Muscle layer of duodenum (tissue), 2 donors: ENCODE data around the gene KIF26A.
"Not testable (repeated sequence)": the region's sequence is repeated elsewhere in the genome, so short reads cannot be mapped to it uniquely, and the experiment has no call there.

Experiments
- H3K27ac ChIP-seq: one replicate; pipeline ENCODE4 v1.7.0; 2013; ENCODE audit warnings: mild to moderate bottlenecking, low read length
- H3K27me3 ChIP-seq: one replicate; pipeline ENCODE4 v1.7.0; 2013; ENCODE audit warnings: low read depth, mild to moderate bottlenecking, control low read depth, low read length
- H3K36me3 ChIP-seq, 2 donors: one replicate each; pipeline ENCODE4 v1.7.0; 2013; ENCODE audit warnings: low read length in 2 of 2, control low read depth in 1 of 2, mild to moderate bottlenecking in 1 of 2; ENCODE audit not compliant: insufficient read depth in 2 of 2, control insufficient read depth in 1 of 2
- H3K4me1 ChIP-seq, 2 donors: one replicate each; pipeline ENCODE4 v1.7.0; 2013; ENCODE audit warnings: low read length in 2 of 2, mild to moderate bottlenecking in 2 of 2, control low read depth in 1 of 2, moderate library complexity in 1 of 2; ENCODE audit not compliant: insufficient read depth in 2 of 2, control insufficient read depth in 1 of 2
- H3K4me3 ChIP-seq, 2 donors: one replicate each; pipeline ENCODE4 v1.7.0; 2013; ENCODE audit warnings: low read length in 2 of 2, low read depth in 1 of 2, mild to moderate bottlenecking in 1 of 2
- H3K9me3 ChIP-seq, 2 donors: one replicate each; pipeline ENCODE4 v1.7.0; 2013; ENCODE audit warnings: low read length in 2 of 2, control low read depth in 1 of 2, mild to moderate bottlenecking in 1 of 2; ENCODE audit not compliant: control insufficient read depth in 1 of 2
- donor health status: healthy.

KIF26A gene

DNA sequence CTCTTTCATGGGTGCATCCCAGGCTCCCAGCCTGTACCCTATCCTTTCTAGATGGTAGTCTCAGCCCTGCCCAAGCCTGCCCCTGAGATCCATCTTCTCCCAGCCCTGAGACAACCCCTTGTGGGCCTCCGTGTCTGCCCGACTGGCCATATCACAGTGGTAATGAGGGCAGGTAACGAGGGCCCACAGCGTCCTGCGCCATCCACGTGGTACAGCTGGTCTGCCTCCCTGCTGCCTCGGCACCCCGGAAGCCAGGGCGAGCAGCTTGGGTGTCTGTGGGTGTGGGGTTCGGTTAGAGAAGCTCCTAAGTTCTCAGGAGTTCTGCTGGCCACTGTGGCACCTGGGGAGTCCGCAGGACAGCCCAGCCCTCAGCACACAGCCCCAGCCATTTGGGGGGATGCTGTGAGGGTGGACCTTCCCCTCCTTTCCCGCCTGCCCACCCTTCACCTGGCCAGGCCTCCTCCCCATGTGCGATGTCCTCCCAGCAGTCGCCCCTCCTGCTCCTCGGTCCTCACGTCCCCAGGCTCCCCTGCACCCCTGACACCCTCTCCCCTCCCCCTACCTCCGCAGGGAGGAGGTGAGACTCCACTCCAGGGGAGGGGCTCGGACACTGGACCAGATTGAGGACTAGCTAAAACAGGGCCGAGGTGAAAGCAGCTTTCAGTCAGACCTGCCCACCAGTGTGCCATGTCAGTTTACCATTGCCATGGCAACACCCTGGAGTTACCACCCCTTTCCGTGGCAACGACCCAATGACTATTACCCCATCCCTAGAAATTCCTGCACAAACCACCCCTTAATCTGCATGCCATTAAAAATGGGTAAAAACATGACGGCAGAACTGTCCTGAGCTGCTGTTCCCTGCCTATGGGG, 69.0 kb downstream of the KIF26A start:
- H3K27ac ChIP-seq: no peak overlapping the region
- H3K4me3 ChIP-seq: no peak overlapping the region
- no peaks in the 10 kb centered on the region for H3K4me1 ChIP-seq
- H3K27me3 ChIP-seq: no peaks in the 10 kb centered on the region
- no peaks in the 10 kb centered on the region for H3K36me3 ChIP-seq
- H3K9me3 ChIP-seq: no peaks in the 10 kb centered on the region

DNA sequence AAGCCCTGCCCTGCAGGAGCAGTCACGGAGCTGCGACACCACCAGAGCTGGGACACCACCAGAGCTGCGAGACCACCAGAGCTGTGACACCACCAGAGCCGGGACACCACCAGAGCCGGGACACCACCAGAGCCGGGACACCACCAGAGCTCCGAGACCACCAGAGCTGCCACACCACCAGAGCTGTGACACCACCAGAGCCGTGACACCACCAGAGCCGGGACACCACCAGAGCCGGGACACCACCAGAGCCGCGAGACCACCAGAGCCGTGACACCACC, 69.6 kb downstream of the KIF26A start:
- H3K9me3 ChIP-seq, H3K4me1 ChIP-seq, H3K36me3 ChIP-seq, H3K4me3 ChIP-seq, H3K27ac ChIP-seq, H3K27me3 ChIP-seq: not testable (repeated sequence)

DNA sequence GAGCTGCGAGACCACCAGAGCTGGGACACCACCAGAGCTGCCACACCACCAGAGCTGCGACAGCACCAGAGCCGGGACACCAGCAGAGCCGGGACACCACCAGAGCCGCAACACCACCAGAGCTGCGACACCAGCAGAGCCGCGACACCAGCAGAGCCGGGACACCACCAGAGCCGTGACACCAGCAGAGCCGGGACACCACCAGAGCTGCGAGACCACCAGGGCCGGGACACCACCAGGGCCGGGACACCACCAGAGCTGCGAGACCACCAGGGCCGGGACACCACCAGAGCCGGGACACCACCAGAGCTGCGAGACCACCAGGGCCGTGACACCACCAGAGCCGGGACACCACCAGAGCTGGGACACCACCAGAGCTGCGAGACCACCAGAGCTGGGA, 69.9 kb downstream of the KIF26A start:
- H3K27ac ChIP-seq, H3K36me3 ChIP-seq, H3K27me3 ChIP-seq, H3K9me3 ChIP-seq, H3K4me1 ChIP-seq, H3K4me3 ChIP-seq: not testable (repeated sequence)

DNA sequence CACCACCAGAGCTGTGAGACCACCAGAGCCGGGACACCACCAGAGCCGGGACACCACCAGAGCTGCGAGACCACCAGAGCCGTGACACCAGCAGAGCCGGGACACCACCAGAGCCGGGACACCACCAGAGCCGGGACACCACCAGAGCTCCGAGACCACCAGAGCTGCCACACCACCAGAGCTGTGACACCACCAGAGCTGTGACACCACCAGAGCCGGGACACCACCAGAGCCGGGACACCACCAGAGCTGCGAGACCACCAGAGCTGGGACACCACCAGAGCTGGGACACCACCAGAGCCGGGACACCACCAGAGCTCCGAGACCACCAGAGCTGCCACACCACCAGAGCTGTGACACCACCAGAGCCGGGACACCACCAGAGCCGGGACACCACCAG, 70.7 kb downstream of the KIF26A start:
- not testable (repeated sequence) for H3K4me1 ChIP-seq, H3K9me3 ChIP-seq, H3K36me3 ChIP-seq, H3K4me3 ChIP-seq, H3K27ac ChIP-seq, H3K27me3 ChIP-seq

DNA sequence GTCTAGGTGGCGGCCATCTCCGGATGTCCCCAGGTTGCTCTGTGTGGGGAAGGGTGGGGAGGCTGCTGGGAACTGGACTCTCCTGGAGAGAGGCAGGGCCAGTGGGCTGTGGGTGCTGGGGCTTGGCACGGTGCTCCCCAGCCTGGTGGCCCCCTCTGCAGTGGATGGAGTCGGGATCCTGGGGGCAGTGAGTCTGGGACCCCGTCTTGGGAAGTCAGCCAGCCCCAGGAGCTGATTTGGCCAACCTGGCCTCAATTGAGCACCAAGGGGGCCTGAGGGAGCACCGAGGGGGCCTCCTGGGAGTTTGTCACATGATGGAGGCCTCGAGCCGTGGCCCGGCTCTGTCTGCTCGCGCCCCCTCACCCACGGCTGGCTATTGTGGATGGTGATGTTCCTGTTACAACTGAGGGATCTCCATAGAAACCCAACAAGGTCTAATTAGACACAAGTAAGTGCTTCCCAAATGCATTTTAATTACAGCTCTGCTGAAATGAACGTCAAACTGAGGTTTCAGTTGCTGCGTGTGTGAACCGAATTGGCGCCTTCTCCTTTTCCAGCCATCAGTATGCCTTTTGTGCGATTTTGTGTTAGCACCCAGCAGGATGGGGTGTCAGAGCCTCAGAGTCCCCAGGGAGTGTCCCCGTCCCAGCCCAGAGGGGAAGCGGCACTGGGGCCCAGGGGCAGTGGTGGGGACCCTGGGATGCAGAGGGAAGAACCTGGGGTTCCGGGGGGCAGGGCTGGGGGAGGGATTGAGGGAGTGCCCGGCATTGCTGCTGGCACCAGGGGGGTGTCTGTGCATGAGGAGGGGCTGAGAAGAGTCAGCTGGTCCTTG, 71.8 kb downstream of the KIF26A start:
- Histone ChIP-seq H3K27ac (no peak overlapping the region), H3K36me3 (no peaks in the 10 kb centered on the region), H3K4me1 (no peaks in the 10 kb centered on the region), H3K9me3 (no peaks in the 10 kb centered on the region), H3K27me3 (no peaks in the 10 kb centered on the region), H3K4me3 (no peak overlapping the region)

DNA sequence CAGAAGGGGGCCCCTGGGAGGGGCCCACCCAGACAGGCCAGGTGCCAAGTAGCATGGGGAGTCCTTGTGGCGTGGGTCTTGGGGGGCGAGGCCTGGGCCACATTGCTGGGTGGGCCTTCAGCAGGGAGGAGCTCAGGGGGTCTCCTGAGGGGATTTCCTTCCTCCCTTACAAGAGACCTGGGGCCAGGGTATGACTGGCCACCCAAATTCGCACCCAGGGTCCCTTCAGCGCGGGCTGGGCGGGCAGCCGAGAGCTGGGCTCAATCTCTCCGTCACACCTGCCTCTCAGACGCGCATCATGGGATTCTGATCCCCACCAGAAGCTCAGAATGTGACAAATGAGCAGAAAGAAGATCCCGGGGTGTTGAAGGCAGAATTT, 72.4 kb downstream of the KIF26A start:
- H3K27ac ChIP-seq: no peak overlapping the region
- H3K27me3 ChIP-seq: no peaks in the 10 kb centered on the region
- no peaks in the 10 kb centered on the region for H3K36me3 ChIP-seq
- no peaks in the 10 kb centered on the region for H3K4me1 ChIP-seq
- H3K4me3 ChIP-seq: no peak overlapping the region
- no peaks in the 10 kb centered on the region for H3K9me3 ChIP-seq

DNA sequence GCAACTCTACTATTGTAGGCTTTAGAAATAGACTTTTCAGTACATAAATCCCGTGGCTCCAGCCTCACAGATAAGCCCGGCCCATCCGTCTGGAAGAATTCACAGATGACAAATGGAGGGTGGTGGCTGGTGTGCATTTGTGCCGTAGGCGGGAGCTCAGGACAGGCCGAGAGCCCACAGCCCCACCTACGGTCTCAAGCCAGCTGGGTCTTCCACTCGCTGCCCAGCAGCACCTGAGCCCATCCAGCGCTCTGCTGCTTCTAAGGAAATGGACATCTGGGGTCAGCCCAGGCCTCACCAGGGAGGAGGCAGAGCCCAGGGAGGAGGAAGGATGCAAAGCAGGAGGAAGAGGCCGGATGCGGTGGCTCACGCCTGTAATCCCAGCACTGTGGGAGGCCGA, 72.8 kb downstream of the KIF26A start:
- H3K4me1 ChIP-seq: no peaks in the 10 kb centered on the region
- no peak overlapping the region for H3K4me3 ChIP-seq
- no peaks in the 10 kb centered on the region for H3K9me3 ChIP-seq
- no peaks in the 10 kb centered on the region for H3K36me3 ChIP-seq
- H3K27me3 ChIP-seq: no peaks in the 10 kb centered on the region
- no peak overlapping the region for H3K27ac ChIP-seq

DNA sequence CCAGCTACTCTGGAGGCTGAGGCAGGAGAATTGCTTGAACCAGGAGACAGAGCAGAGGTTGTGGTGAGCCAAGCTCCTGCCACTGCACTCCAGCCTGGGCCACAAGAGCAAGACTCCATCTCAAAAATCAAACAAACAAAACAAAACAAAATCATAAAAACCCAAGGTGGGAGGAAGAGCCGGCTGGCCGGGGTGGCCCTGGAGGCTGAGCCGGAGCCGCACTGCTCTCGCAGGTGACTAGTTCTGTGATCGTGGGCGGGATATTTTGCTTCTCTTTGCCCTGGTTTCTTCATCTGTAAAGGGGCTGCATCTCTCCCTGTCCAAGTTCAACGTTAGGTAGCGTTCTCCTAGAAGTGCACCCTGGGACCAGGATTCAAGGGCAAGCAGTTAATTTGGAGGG, 73.4 kb downstream of the KIF26A start:
- no peaks in the 10 kb centered on the region for H3K9me3 ChIP-seq
- no peak overlapping the region for H3K27ac ChIP-seq
- no peak overlapping the region for H3K4me3 ChIP-seq
- no peaks in the 10 kb centered on the region for H3K27me3 ChIP-seq
- no peaks in the 10 kb centered on the region for H3K4me1 ChIP-seq
- no peaks in the 10 kb centered on the region for H3K36me3 ChIP-seq

DNA sequence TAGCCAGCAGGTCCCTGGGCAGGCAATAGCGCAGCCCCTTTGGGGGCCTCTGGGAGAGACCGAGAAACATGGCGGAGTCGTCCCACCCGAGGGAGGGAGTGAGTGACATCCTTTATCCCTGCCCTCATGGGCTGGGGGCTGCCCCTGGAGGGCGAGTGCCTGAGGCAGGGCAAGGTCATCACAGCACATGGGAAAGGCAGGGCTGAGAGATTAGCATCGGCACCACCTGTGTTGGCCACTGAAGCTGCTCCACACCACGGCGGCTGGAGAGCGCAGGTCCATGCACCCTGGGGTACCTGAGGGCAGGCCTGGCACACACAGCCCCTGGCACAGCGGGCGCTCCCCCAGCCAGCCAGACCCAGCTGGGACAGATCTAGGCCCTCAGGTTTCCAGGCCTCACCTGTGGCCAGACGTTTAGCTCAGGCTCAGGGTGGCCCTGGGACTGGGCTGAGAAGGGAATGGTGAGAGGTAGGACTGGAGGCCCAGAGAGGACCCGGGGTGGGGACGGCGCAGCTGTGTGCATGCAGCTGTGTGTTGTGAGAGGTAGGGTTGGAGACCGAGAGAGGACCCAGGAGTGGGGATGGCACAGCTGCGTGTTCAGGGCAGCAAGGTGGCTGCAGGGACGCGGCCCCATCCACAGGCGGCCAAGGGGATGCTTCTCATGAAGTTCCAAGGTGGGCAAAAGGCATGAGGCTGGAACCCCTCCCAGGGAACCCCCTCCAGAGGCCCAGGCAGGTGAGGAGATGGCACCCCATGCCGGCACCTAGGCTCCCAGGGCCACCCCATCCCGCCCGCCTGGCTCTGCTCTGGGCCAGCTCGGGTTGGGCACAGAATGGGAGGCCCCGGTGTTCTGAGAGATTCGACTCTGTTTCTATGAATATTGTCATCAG, 74.1 kb downstream of the KIF26A start:
- H3K36me3 ChIP-seq: no peaks in the 10 kb centered on the region
- no peaks in the 10 kb centered on the region for H3K27me3 ChIP-seq
- H3K4me1 ChIP-seq: no peaks in the 10 kb centered on the region
- no peak overlapping the region for H3K27ac ChIP-seq
- H3K4me3 ChIP-seq: no peak overlapping the region
- no peaks in the 10 kb centered on the region for H3K9me3 ChIP-seq

DNA sequence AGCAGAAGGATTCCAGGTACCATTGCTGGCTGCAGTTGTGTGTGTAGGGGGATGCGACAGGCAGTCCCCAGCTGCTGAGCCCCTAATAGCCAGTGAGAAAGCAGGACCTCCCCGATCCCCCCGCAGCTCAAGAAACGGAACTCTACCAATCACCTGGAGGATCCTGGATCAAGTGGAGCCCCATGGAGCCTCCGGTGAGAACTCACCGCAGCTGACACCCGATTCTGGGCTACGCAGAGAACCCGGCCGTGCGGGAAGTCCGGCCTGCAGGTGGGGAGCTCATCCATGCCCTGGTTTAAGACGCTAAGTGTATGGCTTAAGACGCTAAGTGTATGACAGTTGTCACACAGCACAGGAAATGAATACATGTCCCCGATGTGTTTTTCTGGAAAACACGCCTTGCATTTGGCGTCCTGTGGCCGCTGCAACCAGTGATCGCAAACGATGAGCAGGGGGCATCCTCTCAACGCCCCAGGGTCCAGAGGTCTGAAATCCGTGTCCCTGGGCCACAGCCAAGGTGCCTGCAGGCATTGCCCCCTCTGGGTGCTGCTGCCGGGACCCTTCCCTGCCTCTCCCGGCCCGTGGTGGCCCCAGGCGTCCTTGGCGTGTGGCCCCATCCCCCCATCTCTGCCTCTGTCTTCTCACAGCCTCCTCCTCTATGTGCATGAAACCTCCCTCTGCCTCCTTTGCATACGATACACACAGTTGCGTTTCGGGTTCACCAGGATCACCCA, 75.1 kb downstream of the KIF26A start:
- Histone ChIP-seq H3K9me3 (no peaks in the 10 kb centered on the region), H3K27ac (no peak overlapping the region), H3K4me3 (no peak overlapping the region), H3K4me1 (no peaks in the 10 kb centered on the region), H3K27me3 (no peaks in the 10 kb centered on the region), H3K36me3 (no peaks in the 10 kb centered on the region)
